RWPE2 (cell line): ENCODE measurements around the gene WDR18.

ENCODE experiments used
- ATAC-seq: fragments of 200-7000 bp; cut with Tn5 transposase; 3 replicates; pipeline ENCODE4 v1.9.1; 2021; ENCODE audit warnings: low read depth
- DNase-seq: peaks from one replicate; pipeline ENCODE4 v3.0.0-alpha.2; 2020; ENCODE audit warnings: low spot score
- H3K27ac ChIP-seq: fragments of 450-650 bp; 2 replicates; pipeline ENCODE4 v1.5.1; 2017; ENCODE audit warnings: mild to moderate bottlenecking; ENCODE audit not compliant: poor library complexity, severe bottlenecking
- H3K27me3 ChIP-seq: fragments of 250-450 bp; sonication (Bioruptor Pico); 2 replicates; pipeline ENCODE4 v1.5.1; 2021; ENCODE audit warnings: mild to moderate bottlenecking, moderate library complexity; ENCODE audit not compliant: insufficient read depth, poor library complexity, severe bottlenecking
- H3K36me3 ChIP-seq: fragments of 250-450 bp; sonication (Bioruptor Pico); 2 replicates; pipeline ENCODE4 v1.5.1; 2020; ENCODE audit warnings: low read depth, mild to moderate bottlenecking, moderate library complexity
- H3K4me1 ChIP-seq: fragments of 250-450 bp; sonication (Bioruptor Pico); 2 replicates; pipeline ENCODE4 v1.5.1; 2021; ENCODE audit warnings: mild to moderate bottlenecking, moderate library complexity; ENCODE audit not compliant: insufficient read depth, poor library complexity, severe bottlenecking
- H3K4me3 ChIP-seq: fragments of 250-450 bp; sonication (Bioruptor Pico); 2 replicates; pipeline ENCODE4 v1.5.1; 2021; ENCODE audit warnings: mild to moderate bottlenecking, moderate library complexity; ENCODE audit not compliant: severe bottlenecking
- H3K9me3 ChIP-seq: fragments of 250-450 bp; sonication (Bioruptor Pico); 2 replicates; pipeline ENCODE4 v1.5.1; 2021; ENCODE audit warnings: mild to moderate bottlenecking, moderate library complexity; ENCODE audit not compliant: severe bottlenecking
- TF ChIP-seq, protein P1 (sequence below): fragments of 450-650 bp; IDR thresholded peaks from one replicate; pipeline ENCODE4 v1.5.1; 2017; ENCODE audit warnings: mild to moderate bottlenecking, moderate library complexity; ENCODE audit not compliant: poor library complexity, severe bottlenecking

Gene WDR18

DNA sequence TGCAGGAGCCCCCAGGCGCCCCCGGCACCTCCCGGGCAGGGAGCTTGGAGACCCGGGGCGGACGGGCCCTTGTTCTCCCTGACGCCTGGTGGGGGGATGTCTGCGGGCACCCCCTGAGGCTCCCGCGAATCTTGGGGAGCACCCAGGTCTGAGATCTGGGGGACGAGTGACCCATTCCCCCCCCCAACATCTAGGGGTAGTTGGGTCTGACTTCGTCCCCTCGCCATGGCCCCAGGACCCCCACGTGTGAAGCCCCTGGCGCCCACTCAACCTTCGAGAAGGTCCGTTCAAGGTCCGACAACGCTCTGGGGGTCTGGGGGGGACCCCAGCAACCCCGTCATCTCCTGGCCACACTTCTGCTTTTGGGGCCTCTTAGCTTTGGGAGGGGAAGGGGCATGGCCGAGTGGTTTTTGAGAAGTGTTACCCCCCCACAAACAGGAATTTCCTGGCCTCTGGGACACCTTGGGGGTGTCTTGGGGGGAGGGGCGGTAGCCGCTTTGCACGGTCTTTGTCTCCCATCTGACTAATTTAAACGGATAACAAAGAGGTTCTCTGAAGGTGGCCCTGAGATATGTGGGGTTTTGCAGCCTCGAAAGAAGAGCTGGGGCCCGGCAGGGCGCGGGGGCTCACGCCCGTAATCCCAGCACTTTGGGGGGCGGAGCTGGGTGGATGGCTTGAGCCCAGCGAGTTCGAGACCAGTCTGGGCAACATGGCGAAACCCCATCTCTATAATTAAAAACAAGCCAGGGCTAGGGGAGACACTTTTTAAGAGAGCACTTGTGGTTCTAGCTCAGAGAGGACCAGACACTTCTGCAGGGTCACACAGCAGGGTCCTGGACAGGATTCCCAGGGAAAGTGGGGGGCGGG, 42.9 kb downstream of the WDR18 start:
- no peaks in the 10 kb centered on the region for H3K4me1 ChIP-seq
- no peaks in the 10 kb centered on the region for H3K9me3 ChIP-seq
- TF ChIP-seq, protein P1, sequence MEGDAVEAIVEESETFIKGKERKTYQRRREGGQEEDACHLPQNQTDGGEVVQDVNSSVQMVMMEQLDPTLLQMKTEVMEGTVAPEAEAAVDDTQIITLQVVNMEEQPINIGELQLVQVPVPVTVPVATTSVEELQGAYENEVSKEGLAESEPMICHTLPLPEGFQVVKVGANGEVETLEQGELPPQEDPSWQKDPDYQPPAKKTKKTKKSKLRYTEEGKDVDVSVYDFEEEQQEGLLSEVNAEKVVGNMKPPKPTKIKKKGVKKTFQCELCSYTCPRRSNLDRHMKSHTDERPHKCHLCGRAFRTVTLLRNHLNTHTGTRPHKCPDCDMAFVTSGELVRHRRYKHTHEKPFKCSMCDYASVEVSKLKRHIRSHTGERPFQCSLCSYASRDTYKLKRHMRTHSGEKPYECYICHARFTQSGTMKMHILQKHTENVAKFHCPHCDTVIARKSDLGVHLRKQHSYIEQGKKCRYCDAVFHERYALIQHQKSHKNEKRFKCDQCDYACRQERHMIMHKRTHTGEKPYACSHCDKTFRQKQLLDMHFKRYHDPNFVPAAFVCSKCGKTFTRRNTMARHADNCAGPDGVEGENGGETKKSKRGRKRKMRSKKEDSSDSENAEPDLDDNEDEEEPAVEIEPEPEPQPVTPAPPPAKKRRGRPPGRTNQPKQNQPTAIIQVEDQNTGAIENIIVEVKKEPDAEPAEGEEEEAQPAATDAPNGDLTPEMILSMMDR, result no peak
- no peak for DNase-seq
- H3K36me3 ChIP-seq, result peaks cover 23% of the 10 kb centered on the region
- peak; percentile 3; the same call in 2 of the 3 replicates for ATAC-seq
- H3K27ac ChIP-seq, result peak overlapping the region; percentile 96
- H3K4me3 ChIP-seq, result peak overlapping the region; percentile 90
- no peaks in the 10 kb centered on the region for H3K27me3 ChIP-seq

DNA sequence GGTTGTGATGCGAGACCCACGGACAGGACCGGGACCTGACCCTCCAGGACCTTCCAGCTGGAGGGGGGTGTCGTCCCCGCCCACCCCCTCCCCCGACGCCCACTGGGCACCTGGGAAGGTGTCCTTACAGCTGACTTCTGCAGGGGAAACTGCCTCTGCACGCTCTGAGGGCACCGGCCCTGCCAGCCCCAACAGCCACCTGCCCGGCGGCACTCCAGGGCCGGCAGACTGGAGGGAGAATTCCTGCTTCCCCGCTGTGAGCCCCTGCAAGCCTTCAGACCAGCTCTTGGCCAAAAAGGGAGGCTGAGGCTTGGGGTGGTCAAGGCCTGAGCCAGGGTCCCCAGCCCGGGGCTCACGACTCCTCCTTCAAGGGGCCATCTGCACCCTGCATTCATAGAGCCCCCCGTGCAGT, 43.5 kb downstream of the WDR18 start:
- Histone ChIP-seq H3K27ac (peak overlapping the region; percentile 96), H3K9me3 (no peaks in the 10 kb centered on the region), H3K4me3 (peak overlapping the region; percentile 90), H3K36me3 (peaks cover 29% of the 10 kb centered on the region), H3K27me3 (no peaks in the 10 kb centered on the region), H3K4me1 (no peaks in the 10 kb centered on the region)
- peak; percentile 32 for ATAC-seq
- TF ChIP-seq, protein P1, result no peak
- no peak for DNase-seq

DNA sequence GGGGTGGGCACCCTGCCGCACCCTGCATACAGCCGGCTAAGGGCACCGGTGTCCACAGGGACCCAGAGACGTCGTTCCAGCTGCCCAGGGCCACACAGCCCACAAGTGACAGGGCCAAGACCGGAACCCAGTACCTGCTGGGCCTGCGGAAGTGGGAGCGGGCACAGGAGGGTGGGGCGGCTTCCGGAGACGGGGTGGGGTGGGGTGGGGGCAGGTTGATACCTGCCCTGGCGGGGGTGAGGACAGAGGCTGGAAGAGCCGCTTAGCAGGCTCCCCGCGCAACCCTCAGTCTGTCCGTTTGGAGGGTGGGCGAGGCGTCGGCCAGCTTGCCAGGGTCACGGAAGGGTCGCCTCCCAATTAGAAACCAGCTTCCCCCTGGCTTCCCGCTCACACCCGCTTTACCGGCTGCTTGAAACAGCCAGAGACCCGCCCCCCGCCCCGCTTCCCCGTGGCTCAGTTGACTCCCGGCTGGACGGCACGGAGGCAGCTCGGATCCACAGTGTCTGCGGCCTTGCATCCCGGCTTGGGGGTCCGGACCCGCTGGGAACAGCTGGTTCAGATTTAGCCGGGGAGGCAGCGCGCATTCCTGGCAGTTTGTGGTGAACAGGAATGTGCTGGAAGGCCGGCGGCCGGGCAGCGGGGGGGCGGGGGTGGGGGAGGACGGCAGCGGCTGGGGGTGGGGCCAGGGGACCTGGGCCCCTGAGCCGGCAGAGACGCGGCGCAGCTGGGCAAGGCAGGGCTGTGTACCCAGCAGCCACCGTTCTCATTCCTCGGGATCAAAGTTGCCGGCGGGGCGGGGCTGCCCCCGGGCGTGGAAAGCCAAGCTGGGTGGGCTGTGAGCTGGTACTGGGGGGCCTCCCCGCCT, 44.1 kb downstream of the WDR18 start:
- ATAC-seq (peak; percentile 60), DNase-seq (no peak)
- no peaks in the 10 kb centered on the region for H3K4me1 ChIP-seq
- H3K9me3 ChIP-seq, result no peaks in the 10 kb centered on the region
- H3K27me3 ChIP-seq, result no peaks in the 10 kb centered on the region
- H3K36me3 ChIP-seq, result peaks cover 36% of the 10 kb centered on the region
- peak overlapping the region; percentile 96 for H3K27ac ChIP-seq
- peak overlapping the region; percentile 90 for H3K4me3 ChIP-seq
- TF ChIP-seq, protein P1, result no peak

DNA sequence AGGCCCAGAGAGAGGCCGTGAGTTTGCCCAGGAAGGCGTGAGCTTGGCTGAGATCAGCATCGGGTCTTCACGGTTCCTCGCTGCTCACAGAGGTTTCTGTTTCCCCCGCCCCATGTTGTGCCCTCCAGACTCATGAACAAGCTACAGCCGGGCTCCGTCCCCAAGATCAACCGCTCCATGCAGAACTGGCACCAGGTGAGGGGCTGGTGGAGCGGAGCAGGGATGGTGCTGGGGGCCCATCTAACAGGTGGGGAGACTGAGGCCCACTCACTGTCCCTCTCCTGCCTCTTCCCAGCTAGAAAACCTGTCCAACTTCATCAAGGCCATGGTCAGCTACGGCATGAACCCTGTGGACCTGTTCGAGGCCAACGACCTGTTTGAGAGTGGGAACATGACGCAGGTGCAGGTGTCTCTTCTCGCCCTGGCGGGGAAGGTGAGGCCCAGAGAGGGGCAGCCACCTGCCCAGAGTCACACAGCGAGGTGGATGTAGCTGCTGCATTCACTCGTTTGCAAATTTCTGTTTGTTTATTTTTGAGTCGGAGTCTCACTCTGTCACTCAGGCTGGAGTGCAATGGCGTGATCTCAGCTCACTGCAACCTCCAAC, 48.2 kb downstream of the WDR18 start:
- no peak overlapping the region for H3K4me3 ChIP-seq
- no peak for ATAC-seq
- peaks cover 59% of the 10 kb centered on the region for H3K36me3 ChIP-seq
- DNase-seq, result no peak
- no peaks in the 10 kb centered on the region for H3K27me3 ChIP-seq
- TF ChIP-seq, protein P1, result no peak
- H3K4me1 ChIP-seq, result no peaks in the 10 kb centered on the region
- H3K27ac ChIP-seq, result no peak overlapping the region
- no peaks in the 10 kb centered on the region for H3K9me3 ChIP-seq
